GM12878 (cell line): ENCODE measurements around the gene RHBG. TPM values are rescaled to one million over a fixed set of nuclear protein-coding genes. Genes with fewer than 3 reads are reported as not detected.

Source experiments
- ATAC-seq: fragments of 200-7000 bp; cut with Tn5 transposase; 3 replicates; pipeline ENCODE4 v1.9.1; 2020; ENCODE audit warnings: mild to moderate bottlenecking, moderate library complexity
- BruUV-seq: library from RNA; stranded (reverse); fragments of 400-500 nt; replicated peaks from 2 replicates; lab custom pipeline; 2021; lab: Mats Ljungman, UMichigan
- CTCF ChIA-PET: fragments of 300-600 bp; sonication (Branson Sonifier 250); formaldehyde crosslinking; extraction: SDS; loops from one replicate; lab custom pipeline; 2021; ENCODE audit warnings: inconsistent platforms; lab: Yijun Ruan, JAX
- POLR2A ChIA-PET: fragments of 350-600 bp; formaldehyde crosslinking; extraction: SDS; loops from one replicate; lab custom pipeline; 2021; ENCODE audit warnings: inconsistent platforms; lab: Charles Lee
- RAD21 ChIA-PET: fragments of 300-600 bp; sonication (Branson Sonifier 250); formaldehyde crosslinking; loops from one replicate; lab custom pipeline; 2023; ENCODE audit warnings: antibody characterized with exemption; ENCODE audit not compliant: unreplicated experiment; lab: Charles Lee
- SMC1A ChIA-PET: fragments of 300-600 bp; sonication (Branson Sonifier 250); formaldehyde crosslinking; loops from one replicate; lab custom pipeline; 2023; ENCODE audit not compliant: unreplicated experiment, uncharacterized antibody; lab: Charles Lee
- DNase-seq: peaks from one replicate; pipeline ENCODE4 v3.0.0-alpha.2; 2011; ENCODE audit warnings: low read depth, low spot score
- FAIRE-seq: peaks from 3 replicates; lab custom pipeline; 2011; peaks lifted over from hg19 to GRCh38; lab: Jason Lieb, UNC
- H2AFZ ChIP-seq: 2 replicates; pipeline ENCODE4 v1.6.0; 2011; ENCODE audit warnings: low read depth, low read length, control low read depth; ENCODE audit not compliant: control insufficient read depth
- H3K27ac ChIP-seq: 2 replicates; pipeline ENCODE4 v1.5.1; 2011; ENCODE audit warnings: control low read depth; ENCODE audit not compliant: control insufficient read depth, insufficient read depth
- H3K27me3 ChIP-seq, 2 experiments: replicated peaks in 1 of 2; 2 replicates each; pipeline versions ENCODE4 v1.6.0 to v1.6.1; 2011; ENCODE audit warnings: low read length in 1 of 2; ENCODE audit not compliant: control insufficient read depth in 2 of 2, insufficient read depth in 2 of 2
- H3K36me3 ChIP-seq, 2 experiments: 2 replicates each; pipeline ENCODE4 v1.5.1; 2011; ENCODE audit warnings: low read length in 1 of 2; ENCODE audit not compliant: control insufficient read depth in 2 of 2, insufficient read depth in 2 of 2
- H3K4me1 ChIP-seq: 2 replicates; pipeline ENCODE4 v1.6.1; 2011; ENCODE audit warnings: mild to moderate bottlenecking, low read length, moderate library complexity, mixed read lengths; ENCODE audit not compliant: control insufficient read depth, insufficient read depth
- H3K4me2 ChIP-seq: 2 replicates; pipeline ENCODE4 v1.6.0; 2011; ENCODE audit warnings: control low read depth; ENCODE audit not compliant: control insufficient read depth, insufficient read depth
- H3K4me3 ChIP-seq: fragments of 200-600 bp; sonication (generic); 2 replicates; pipeline ENCODE4 v1.5.1; 2016
- H3K79me2 ChIP-seq: 2 replicates; pipeline ENCODE4 v1.6.0; 2011; ENCODE audit warnings: low read length; ENCODE audit not compliant: control insufficient read depth, insufficient read depth
- H3K9ac ChIP-seq: 2 replicates; pipeline ENCODE4 v1.8.0; 2011; ENCODE audit warnings: low read length, control low read depth, mixed read lengths; ENCODE audit not compliant: control insufficient read depth, insufficient read depth
- H3K9me3 ChIP-seq: replicated peaks from 3 replicates; pipeline ENCODE4 v1.5.1; 2011; ENCODE audit warnings: mild to moderate bottlenecking, low read length; ENCODE audit not compliant: control insufficient read depth, insufficient read depth
- H4K20me1 ChIP-seq: 2 replicates; pipeline ENCODE4 v1.6.0; 2011; ENCODE audit not compliant: control insufficient read depth, insufficient read depth
- FOXK2 ChIP-seq: fragments of 450-650 bp; IDR thresholded peaks from 2 replicates; pipeline ENCODE4 v1.6.1; 2017; ENCODE audit warnings: mild to moderate bottlenecking, moderate library complexity
- HCFC1 ChIP-seq: fragments of 150-350 bp; IDR thresholded peaks from 2 replicates; pipeline ENCODE4 v1.6.1; 2014; ENCODE audit warnings: low read length
- HDGF ChIP-seq: fragments of 450-650 bp; IDR thresholded peaks from 2 replicates; pipeline ENCODE4 v1.6.1; 2016; ENCODE audit warnings: antibody characterized with exemption
- KAT2A ChIP-seq: conservative IDR thresholded peaks from 2 replicates; pipeline ENCODE4 v1.6.1; 2011; ENCODE audit warnings: low read depth, low read length; ENCODE audit not compliant: control insufficient read depth
- MEF2A ChIP-seq: IDR thresholded peaks from 2 replicates; pipeline ENCODE4 v1.6.1; 2011; ENCODE audit warnings: low read depth, mild to moderate bottlenecking, low read length, moderate library complexity; ENCODE audit not compliant: insufficient read depth
- ZNF217 ChIP-seq: fragments of 450-650 bp; IDR thresholded peaks from 2 replicates; pipeline ENCODE4 v1.6.1; 2017; ENCODE audit warnings: antibody characterized with exemption, mild to moderate bottlenecking
- WGBS: methylation state at CpG from one replicate; pipeline ENCODE4 v1.1.6; 2016; ENCODE audit warnings: low lambda C conversion rate; ENCODE audit not compliant: insufficient replicate concordance, insufficient coverage; ENCODE audit errors: missing lambda C conversion rate; 5-methylcytosine and 5-hydroxymethylcytosine counted together
- in situ Hi-C: fragments of 300-500 bp; cut with MboI; formaldehyde crosslinking; loops from 9 replicates; pipeline ENCODE4 v1.14.3; 2018; ENCODE audit warnings: mixed read lengths
- intact Hi-C: fragments of 100-400 bp; cut with micrococcal nuclease; formaldehyde crosslinking; loops from one replicate; pipeline ENCODE4 v1.14.2; 2022; ENCODE audit not compliant: unreplicated experiment
- polyA plus RNA-seq, 11 experiments: library from polyadenylated mRNA; depleted of rRNA in 4 of 11; unstranded in 6 of 11; stranded (reverse) in 5 of 11; fragments of >200 nt; fragmentation: Nextera tagmentation in 4 of 11; fragmentation: Illumina TruSeq in 1 of 11; extraction: Ambion mirVana in 4 of 11; extraction: Trizol in 1 of 11; gene quantifications; 1 replicate in 1 of 11; 2 replicates in 10 of 11; pipeline versions ENCODE4 v1.2.1 to v1.2.3, GENCODE V29; 2011 to 2016; ENCODE audit warnings: inconsistent platforms in 2 of 11, missing spikeins in 2 of 11, low read depth in 1 of 11
- total RNA-seq, 4 experiments: library from RNA; depleted of rRNA in 3 of 4; stranded (reverse); fragments of >200 nt in 3 of 4; fragmentation: Illumina TruSeq in 1 of 4; extraction: Trizol in 1 of 4; gene quantifications; 2 replicates each; pipeline versions ENCODE4 v1.2.1 to v1.2.3, GENCODE V29; 2013 to 2021
- TF ChIP-seq, protein P1 (sequence below): fragments of 450-650 bp; IDR thresholded peaks from 2 replicates; pipeline ENCODE4 v1.6.1; 2016; ENCODE audit warnings: mild to moderate bottlenecking
- TF ChIP-seq, protein P2 (sequence below): fragments of 450-650 bp; IDR thresholded peaks from 2 replicates; pipeline ENCODE4 v1.6.1; 2018; ENCODE audit warnings: mild to moderate bottlenecking, low read depth, moderate library complexity; ENCODE audit not compliant: partially characterized antibody
- TF ChIP-seq, protein P3 (sequence below): fragments of 450-650 bp; IDR thresholded peaks from 2 replicates; pipeline ENCODE4 v1.6.1; 2017; ENCODE audit warnings: antibody characterized with exemption, mild to moderate bottlenecking, moderate library complexity
- TF ChIP-seq, protein P4 (sequence below): fragments of 150-350 bp; IDR thresholded peaks from 2 replicates; pipeline ENCODE4 v1.6.1; 2016; ENCODE audit warnings: low read depth, low read length

The RHBG gene
- total and polyA plus RNA-seq, 10 of the 15 experiments (the other 5 are each of a cell fraction or from before 2014, with no cell fraction given): not detected

DNA sequence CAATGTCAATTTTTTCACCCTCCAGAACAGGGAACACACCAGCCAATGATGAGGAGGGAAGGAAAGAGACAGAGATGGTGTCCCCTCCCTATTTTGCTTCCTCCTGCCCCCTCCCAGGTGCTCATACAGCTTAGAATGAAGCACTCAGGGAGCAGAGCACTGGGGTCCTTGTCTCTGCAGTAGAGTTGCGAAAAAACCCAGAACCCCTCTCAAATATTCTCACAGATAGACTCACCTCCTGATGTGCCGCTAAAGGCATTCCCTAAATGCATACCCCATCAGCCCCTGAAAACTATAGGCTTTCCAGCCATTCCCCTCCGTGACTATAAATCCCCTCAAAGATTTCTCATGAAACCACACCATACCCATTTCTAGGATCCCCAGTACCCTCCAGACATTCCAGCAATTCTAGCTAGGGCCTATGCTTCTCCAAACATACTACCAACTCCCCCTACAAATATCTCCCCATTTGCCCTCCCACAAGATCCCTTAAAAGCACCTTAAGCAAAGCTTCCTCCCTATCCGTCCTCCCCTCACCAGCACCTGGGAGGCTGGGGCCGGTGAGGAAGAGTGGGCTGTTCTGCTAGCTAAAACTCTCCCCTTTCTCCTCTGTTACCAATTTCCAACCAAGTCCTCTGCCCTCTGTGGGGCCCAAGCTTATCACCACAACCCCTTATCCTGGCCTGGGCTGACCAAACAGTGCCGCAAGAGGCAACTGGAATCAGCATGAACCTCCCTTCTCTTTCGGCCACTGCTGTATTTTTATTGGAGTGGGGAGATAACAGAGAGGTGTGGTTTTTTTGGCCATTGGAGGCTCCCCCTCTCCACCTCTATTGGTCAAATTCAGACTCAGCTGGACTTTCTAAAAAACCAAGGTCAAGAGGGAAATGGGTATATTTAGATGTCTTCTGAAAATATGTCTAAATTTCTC is 54.7 kb downstream of the RHBG start:
- POLR2A ChIA-PET: no interaction called here
- DNase-seq: no peak
- intact Hi-C loops (no loop called here), in situ Hi-C loops (no loop called here)
- no peak for FAIRE-seq
- CTCF ChIA-PET: interaction anchor here (0.9 to 3.5 kb wide), 5 partner anchors 22 to 646 kb away, joined by 3 to 18 read pairs (median 3); no protein-coding TSS in a partner anchor
- Histone ChIP-seq H2AFZ (no peak overlapping the region), H3K9ac (no peak overlapping the region), H3K27me3 (peaks cover 6 to 23% of the 10 kb centered on the region in 2 experiments), H3K27ac (no peak overlapping the region), H3K4me3 (no peak overlapping the region), H3K4me2 (no peak overlapping the region), H3K36me3 (no peaks in the 10 kb centered on the region), H3K9me3 (no peaks in the 10 kb centered on the region), H3K79me2 (no peaks in the 10 kb centered on the region), H4K20me1 (no peaks in the 10 kb centered on the region), H3K4me1 (peaks cover 8% of the 10 kb centered on the region)
- SMC1A ChIA-PET: interaction anchor here (1.2 to 2.9 kb wide), 2 partner anchors 34 to 38 kb away, joined by 4 to 10 read pairs; no protein-coding TSS in a partner anchor
- ATAC-seq: no peak
- RAD21 ChIA-PET: interaction anchor here (0.9 to 1.4 kb wide), 2 partner anchors 22 to 38 kb away, joined by 3 read pairs; no protein-coding TSS in a partner anchor
- BruUV-seq: no TSS peak
- WGBS: 46% methylated on average over 7 of the region's 7 CpGs
- no peak for TF ChIP-seq FOXK2
- no peak for TF ChIP-seq ZNF217
- no peak for TF ChIP-seq HDGF
- no peak for TF ChIP-seq MEF2A
- TF ChIP-seq, protein P1, sequence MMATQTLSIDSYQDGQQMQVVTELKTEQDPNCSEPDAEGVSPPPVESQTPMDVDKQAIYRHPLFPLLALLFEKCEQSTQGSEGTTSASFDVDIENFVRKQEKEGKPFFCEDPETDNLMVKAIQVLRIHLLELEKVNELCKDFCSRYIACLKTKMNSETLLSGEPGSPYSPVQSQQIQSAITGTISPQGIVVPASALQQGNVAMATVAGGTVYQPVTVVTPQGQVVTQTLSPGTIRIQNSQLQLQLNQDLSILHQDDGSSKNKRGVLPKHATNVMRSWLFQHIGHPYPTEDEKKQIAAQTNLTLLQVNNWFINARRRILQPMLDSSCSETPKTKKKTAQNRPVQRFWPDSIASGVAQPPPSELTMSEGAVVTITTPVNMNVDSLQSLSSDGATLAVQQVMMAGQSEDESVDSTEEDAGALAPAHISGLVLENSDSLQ: no peak
- TF ChIP-seq, protein P2, sequence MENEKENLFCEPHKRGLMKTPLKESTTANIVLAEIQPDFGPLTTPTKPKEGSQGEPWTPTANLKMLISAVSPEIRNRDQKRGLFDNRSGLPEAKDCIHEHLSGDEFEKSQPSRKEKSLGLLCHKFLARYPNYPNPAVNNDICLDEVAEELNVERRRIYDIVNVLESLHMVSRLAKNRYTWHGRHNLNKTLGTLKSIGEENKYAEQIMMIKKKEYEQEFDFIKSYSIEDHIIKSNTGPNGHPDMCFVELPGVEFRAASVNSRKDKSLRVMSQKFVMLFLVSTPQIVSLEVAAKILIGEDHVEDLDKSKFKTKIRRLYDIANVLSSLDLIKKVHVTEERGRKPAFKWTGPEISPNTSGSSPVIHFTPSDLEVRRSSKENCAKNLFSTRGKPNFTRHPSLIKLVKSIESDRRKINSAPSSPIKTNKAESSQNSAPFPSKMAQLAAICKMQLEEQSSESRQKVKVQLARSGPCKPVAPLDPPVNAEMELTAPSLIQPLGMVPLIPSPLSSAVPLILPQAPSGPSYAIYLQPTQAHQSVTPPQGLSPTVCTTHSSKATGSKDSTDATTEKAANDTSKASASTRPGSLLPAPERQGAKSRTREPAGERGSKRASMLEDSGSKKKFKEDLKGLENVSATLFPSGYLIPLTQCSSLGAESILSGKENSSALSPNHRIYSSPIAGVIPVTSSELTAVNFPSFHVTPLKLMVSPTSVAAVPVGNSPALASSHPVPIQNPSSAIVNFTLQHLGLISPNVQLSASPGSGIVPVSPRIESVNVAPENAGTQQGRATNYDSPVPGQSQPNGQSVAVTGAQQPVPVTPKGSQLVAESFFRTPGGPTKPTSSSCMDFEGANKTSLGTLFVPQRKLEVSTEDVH: no peak
- TF ChIP-seq, protein P3, sequence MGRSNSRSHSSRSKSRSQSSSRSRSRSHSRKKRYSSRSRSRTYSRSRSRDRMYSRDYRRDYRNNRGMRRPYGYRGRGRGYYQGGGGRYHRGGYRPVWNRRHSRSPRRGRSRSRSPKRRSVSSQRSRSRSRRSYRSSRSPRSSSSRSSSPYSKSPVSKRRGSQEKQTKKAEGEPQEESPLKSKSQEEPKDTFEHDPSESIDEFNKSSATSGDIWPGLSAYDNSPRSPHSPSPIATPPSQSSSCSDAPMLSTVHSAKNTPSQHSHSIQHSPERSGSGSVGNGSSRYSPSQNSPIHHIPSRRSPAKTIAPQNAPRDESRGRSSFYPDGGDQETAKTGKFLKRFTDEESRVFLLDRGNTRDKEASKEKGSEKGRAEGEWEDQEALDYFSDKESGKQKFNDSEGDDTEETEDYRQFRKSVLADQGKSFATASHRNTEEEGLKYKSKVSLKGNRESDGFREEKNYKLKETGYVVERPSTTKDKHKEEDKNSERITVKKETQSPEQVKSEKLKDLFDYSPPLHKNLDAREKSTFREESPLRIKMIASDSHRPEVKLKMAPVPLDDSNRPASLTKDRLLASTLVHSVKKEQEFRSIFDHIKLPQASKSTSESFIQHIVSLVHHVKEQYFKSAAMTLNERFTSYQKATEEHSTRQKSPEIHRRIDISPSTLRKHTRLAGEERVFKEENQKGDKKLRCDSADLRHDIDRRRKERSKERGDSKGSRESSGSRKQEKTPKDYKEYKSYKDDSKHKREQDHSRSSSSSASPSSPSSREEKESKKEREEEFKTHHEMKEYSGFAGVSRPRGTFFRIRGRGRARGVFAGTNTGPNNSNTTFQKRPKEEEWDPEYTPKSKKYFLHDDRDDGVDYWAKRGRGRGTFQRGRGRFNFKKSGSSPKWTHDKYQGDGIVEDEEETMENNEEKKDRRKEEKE: no peak
- TF ChIP-seq, protein P4, sequence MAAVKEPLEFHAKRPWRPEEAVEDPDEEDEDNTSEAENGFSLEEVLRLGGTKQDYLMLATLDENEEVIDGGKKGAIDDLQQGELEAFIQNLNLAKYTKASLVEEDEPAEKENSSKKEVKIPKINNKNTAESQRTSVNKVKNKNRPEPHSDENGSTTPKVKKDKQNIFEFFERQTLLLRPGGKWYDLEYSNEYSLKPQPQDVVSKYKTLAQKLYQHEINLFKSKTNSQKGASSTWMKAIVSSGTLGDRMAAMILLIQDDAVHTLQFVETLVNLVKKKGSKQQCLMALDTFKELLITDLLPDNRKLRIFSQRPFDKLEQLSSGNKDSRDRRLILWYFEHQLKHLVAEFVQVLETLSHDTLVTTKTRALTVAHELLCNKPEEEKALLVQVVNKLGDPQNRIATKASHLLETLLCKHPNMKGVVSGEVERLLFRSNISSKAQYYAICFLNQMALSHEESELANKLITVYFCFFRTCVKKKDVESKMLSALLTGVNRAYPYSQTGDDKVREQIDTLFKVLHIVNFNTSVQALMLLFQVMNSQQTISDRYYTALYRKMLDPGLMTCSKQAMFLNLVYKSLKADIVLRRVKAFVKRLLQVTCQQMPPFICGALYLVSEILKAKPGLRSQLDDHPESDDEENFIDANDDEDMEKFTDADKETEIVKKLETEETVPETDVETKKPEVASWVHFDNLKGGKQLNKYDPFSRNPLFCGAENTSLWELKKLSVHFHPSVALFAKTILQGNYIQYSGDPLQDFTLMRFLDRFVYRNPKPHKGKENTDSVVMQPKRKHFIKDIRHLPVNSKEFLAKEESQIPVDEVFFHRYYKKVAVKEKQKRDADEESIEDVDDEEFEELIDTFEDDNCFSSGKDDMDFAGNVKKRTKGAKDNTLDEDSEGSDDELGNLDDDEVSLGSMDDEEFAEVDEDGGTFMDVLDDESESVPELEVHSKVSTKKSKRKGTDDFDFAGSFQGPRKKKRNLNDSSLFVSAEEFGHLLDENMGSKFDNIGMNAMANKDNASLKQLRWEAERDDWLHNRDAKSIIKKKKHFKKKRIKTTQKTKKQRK: no peak
- TF ChIP-seq HCFC1: no peak
- TF ChIP-seq KAT2A: no peak
